ENCODE measurements around the gene DUSP12. TPM values are rescaled to one million over a fixed set of nuclear protein-coding genes. Genes with fewer than 3 reads are reported as not detected.

DUSP12 gene
- total RNA-seq, 1 experiment from 2014 or later, result 29.4 TPM

DNA sequence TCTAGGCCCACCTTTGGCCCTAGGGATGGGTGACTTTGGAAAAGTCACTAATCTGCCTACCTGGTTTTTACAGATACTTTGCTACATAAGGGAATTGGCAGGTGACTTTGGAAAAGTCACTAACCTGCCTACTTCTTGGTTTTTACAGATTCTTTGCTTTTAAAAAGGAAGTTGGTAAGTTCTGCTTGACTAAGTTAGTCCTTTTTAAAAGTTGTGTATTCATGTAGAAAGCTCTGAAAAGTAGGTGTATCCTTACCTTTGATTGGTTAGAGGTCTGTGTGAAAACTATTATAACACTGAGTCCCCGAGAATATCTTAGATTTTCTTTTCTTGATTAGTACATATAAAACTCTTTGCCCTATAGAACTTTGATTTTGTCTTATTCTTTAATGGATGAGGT lies 28.9 kb downstream of the DUSP12 start (continued):
- TF ChIP-seq, protein P1, sequence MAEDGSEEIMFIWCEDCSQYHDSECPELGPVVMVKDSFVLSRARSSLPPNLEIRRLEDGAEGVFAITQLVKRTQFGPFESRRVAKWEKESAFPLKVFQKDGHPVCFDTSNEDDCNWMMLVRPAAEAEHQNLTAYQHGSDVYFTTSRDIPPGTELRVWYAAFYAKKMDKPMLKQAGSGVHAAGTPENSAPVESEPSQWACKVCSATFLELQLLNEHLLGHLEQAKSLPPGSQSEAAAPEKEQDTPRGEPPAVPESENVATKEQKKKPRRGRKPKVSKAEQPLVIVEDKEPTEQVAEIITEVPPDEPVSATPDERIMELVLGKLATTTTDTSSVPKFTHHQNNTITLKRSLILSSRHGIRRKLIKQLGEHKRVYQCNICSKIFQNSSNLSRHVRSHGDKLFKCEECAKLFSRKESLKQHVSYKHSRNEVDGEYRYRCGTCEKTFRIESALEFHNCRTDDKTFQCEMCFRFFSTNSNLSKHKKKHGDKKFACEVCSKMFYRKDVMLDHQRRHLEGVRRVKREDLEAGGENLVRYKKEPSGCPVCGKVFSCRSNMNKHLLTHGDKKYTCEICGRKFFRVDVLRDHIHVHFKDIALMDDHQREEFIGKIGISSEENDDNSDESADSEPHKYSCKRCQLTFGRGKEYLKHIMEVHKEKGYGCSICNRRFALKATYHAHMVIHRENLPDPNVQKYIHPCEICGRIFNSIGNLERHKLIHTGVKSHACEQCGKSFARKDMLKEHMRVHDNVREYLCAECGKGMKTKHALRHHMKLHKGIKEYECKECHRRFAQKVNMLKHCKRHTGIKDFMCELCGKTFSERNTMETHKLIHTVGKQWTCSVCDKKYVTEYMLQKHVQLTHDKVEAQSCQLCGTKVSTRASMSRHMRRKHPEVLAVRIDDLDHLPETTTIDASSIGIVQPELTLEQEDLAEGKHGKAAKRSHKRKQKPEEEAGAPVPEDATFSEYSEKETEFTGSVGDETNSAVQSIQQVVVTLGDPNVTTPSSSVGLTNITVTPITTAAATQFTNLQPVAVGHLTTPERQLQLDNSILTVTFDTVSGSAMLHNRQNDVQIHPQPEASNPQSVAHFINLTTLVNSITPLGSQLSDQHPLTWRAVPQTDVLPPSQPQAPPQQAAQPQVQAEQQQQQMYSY (CRISPR knock-in tag; IDR thresholded peaks at IDR 0.05), result no peak
- TF ChIP-seq NR2C2 (CRISPR knock-in tag; IDR thresholded peaks at IDR 0.05) (no peak), NFYB (CRISPR knock-in tag; conservative IDR thresholded peaks at IDR 0.05; ENCODE audit: low read depth) (no peak), NFATC4 (CRISPR knock-in tag; IDR thresholded peaks at IDR 0.05) (no peak)
- TF ChIP-seq, protein P2, sequence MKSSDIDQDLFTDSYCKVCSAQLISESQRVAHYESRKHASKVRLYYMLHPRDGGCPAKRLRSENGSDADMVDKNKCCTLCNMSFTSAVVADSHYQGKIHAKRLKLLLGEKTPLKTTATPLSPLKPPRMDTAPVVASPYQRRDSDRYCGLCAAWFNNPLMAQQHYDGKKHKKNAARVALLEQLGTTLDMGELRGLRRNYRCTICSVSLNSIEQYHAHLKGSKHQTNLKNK (CRISPR knock-in tag; IDR thresholded peaks at IDR 0.05), result no peak
- TF ChIP-seq, protein P3, sequence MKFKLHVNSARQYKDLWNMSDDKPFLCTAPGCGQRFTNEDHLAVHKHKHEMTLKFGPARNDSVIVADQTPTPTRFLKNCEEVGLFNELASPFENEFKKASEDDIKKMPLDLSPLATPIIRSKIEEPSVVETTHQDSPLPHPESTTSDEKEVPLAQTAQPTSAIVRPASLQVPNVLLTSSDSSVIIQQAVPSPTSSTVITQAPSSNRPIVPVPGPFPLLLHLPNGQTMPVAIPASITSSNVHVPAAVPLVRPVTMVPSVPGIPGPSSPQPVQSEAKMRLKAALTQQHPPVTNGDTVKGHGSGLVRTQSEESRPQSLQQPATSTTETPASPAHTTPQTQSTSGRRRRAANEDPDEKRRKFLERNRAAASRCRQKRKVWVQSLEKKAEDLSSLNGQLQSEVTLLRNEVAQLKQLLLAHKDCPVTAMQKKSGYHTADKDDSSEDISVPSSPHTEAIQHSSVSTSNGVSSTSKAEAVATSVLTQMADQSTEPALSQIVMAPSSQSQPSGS (CRISPR knock-in tag; IDR thresholded peaks at IDR 0.05; ENCODE audit: borderline replicate concordance, low read depth), result no peak

DNA sequence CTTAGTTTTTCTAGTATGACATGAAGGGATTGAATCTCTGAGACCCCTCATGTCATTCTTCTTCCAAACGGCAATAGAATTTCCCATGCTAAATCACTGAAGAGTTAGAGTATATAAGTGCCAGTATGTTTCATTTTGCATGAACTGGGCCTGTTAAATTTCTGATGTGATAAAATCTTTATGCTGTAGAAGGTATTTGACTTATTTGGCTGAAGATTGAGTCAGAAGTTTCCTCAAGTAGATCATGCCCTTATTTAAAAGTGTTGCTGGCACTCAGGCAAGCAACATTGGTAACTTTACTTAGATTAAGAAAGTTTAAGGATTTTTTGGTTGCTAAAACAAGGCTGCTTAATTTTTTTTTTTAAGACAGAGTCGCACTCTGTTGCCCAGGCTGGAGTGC lies 29.8 kb downstream of the DUSP12 start:
- Mint-ChIP-seq H3K36me3 (no peaks in the 10 kb centered on the region), H3K9me3 (no peaks in the 10 kb centered on the region), H3K4me3 (no peak overlapping the region), H3K27ac (no peak overlapping the region), H3K27me3 (ENCODE audit: low read depth) (no peaks in the 10 kb centered on the region), H3K4me1 (no peaks in the 10 kb centered on the region)
- DNase-seq (ENCODE audit: low spot score) (no peak), ATAC-seq (no peak)
- ChIA-PET POLR2A (no interaction called here), CTCF (no interaction called here)
- TF ChIP-seq GTF2I (CRISPR knock-in tag; conservative IDR thresholded peaks at IDR 0.05), result no peak
- no peak for TF ChIP-seq ZNF317 (CRISPR knock-in tag; IDR thresholded peaks at IDR 0.05; ENCODE audit: borderline replicate concordance, low read depth)
- TF ChIP-seq ZNF423 (CRISPR knock-in tag; IDR thresholded peaks at IDR 0.05), result no peak
- TF ChIP-seq, protein P4, sequence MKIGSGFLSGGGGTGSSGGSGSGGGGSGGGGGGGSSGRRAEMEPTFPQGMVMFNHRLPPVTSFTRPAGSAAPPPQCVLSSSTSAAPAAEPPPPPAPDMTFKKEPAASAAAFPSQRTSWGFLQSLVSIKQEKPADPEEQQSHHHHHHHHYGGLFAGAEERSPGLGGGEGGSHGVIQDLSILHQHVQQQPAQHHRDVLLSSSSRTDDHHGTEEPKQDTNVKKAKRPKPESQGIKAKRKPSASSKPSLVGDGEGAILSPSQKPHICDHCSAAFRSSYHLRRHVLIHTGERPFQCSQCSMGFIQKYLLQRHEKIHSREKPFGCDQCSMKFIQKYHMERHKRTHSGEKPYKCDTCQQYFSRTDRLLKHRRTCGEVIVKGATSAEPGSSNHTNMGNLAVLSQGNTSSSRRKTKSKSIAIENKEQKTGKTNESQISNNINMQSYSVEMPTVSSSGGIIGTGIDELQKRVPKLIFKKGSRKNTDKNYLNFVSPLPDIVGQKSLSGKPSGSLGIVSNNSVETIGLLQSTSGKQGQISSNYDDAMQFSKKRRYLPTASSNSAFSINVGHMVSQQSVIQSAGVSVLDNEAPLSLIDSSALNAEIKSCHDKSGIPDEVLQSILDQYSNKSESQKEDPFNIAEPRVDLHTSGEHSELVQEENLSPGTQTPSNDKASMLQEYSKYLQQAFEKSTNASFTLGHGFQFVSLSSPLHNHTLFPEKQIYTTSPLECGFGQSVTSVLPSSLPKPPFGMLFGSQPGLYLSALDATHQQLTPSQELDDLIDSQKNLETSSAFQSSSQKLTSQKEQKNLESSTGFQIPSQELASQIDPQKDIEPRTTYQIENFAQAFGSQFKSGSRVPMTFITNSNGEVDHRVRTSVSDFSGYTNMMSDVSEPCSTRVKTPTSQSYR (CRISPR knock-in tag; IDR thresholded peaks at IDR 0.05), result no peak
- TF ChIP-seq CREB1 (CRISPR knock-in tag; IDR thresholded peaks at IDR 0.05), result no peak

DNA sequence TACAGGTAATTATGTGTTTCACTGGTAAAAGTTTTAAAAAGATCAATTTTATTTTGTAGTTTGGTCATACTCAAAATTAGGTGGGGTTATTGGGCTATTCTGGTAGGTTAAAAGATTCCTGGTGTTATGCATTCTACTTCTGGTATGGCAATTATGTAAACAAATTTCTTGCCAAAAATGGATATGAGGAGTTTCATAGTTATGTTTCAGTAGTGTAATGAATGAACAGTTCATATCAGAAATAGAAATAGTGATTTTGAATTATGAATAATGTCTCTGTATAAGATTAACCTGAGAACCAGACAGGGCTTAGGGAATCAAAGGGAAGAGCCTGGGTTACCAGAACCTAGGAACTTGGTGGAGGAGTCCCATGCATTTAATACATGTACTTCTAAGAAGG lies 32.4 kb downstream of the DUSP12 start:
- Mint-ChIP-seq H3K27ac (no peak overlapping the region), H3K27me3 (ENCODE audit: low read depth) (no peaks in the 10 kb centered on the region), H3K4me1 (no peaks in the 10 kb centered on the region), H3K4me3 (no peak overlapping the region), H3K36me3 (no peaks in the 10 kb centered on the region), H3K9me3 (no peaks in the 10 kb centered on the region)
- ChIA-PET CTCF (no interaction called here), POLR2A (no interaction called here)
- DNase-seq (ENCODE audit: low spot score) (no peak), ATAC-seq (no peak)
- TF ChIP-seq, protein P5, sequence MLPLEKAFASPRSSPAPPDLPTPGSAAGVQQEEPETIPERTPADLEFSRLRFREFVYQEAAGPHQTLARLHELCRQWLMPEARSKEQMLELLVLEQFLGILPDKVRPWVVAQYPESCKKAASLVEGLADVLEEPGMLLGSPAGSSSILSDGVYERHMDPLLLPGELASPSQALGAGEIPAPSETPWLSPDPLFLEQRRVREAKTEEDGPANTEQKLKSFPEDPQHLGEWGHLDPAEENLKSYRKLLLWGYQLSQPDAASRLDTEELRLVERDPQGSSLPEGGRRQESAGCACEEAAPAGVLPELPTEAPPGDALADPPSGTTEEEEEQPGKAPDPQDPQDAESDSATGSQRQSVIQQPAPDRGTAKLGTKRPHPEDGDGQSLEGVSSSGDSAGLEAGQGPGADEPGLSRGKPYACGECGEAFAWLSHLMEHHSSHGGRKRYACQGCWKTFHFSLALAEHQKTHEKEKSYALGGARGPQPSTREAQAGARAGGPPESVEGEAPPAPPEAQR (CRISPR knock-in tag; IDR thresholded peaks at IDR 0.05), result no peak
- TF ChIP-seq, protein P6, sequence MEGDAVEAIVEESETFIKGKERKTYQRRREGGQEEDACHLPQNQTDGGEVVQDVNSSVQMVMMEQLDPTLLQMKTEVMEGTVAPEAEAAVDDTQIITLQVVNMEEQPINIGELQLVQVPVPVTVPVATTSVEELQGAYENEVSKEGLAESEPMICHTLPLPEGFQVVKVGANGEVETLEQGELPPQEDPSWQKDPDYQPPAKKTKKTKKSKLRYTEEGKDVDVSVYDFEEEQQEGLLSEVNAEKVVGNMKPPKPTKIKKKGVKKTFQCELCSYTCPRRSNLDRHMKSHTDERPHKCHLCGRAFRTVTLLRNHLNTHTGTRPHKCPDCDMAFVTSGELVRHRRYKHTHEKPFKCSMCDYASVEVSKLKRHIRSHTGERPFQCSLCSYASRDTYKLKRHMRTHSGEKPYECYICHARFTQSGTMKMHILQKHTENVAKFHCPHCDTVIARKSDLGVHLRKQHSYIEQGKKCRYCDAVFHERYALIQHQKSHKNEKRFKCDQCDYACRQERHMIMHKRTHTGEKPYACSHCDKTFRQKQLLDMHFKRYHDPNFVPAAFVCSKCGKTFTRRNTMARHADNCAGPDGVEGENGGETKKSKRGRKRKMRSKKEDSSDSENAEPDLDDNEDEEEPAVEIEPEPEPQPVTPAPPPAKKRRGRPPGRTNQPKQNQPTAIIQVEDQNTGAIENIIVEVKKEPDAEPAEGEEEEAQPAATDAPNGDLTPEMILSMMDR (IDR thresholded peaks at IDR 0.05), result no peak
- TF ChIP-seq ZNF219 (CRISPR knock-in tag; IDR thresholded peaks at IDR 0.05; ENCODE audit: borderline replicate concordance) (no peak), SP1 (CRISPR knock-in tag; conservative IDR thresholded peaks at IDR 0.05) (no peak), GABPB1 (CRISPR knock-in tag; IDR thresholded peaks at IDR 0.05) (no peak)
- TF ChIP-seq, protein P7, sequence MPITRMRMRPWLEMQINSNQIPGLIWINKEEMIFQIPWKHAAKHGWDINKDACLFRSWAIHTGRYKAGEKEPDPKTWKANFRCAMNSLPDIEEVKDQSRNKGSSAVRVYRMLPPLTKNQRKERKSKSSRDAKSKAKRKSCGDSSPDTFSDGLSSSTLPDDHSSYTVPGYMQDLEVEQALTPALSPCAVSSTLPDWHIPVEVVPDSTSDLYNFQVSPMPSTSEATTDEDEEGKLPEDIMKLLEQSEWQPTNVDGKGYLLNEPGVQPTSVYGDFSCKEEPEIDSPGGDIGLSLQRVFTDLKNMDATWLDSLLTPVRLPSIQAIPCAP (CRISPR knock-in tag; IDR thresholded peaks at IDR 0.05), result no peak
- TF ChIP-seq, protein P8, sequence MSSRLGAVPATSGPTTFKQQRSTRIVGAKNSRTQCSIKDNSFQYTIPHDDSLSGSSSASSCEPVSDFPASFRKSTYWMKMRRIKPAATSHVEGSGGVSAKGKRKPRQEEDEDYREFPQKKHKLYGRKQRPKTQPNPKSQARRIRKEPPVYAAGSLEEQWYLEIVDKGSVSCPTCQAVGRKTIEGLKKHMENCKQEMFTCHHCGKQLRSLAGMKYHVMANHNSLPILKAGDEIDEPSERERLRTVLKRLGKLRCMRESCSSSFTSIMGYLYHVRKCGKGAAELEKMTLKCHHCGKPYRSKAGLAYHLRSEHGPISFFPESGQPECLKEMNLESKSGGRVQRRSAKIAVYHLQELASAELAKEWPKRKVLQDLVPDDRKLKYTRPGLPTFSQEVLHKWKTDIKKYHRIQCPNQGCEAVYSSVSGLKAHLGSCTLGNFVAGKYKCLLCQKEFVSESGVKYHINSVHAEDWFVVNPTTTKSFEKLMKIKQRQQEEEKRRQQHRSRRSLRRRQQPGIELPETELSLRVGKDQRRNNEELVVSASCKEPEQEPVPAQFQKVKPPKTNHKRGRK (CRISPR knock-in tag; IDR thresholded peaks at IDR 0.05; ENCODE audit: borderline replicate concordance), result no peak
- TF ChIP-seq, protein P9, sequence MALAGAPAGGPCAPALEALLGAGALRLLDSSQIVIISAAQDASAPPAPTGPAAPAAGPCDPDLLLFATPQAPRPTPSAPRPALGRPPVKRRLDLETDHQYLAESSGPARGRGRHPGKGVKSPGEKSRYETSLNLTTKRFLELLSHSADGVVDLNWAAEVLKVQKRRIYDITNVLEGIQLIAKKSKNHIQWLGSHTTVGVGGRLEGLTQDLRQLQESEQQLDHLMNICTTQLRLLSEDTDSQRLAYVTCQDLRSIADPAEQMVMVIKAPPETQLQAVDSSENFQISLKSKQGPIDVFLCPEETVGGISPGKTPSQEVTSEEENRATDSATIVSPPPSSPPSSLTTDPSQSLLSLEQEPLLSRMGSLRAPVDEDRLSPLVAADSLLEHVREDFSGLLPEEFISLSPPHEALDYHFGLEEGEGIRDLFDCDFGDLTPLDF (CRISPR knock-in tag; IDR thresholded peaks at IDR 0.05), result no peak
